HUES48 (cell line): Measurements from ENCODE around the gene RTTN.

Source experiments
- H3K27ac ChIP-seq: one replicate; pipeline ENCODE4 v1.7.0; 2013; ENCODE audit warnings: low read depth, low read length, inconsistent platforms
- H3K27me3 ChIP-seq: 2 replicates; pipeline ENCODE4 v1.6.1; 2013; ENCODE audit warnings: mild to moderate bottlenecking, low read length; ENCODE audit not compliant: control insufficient read depth, insufficient read depth
- H3K36me3 ChIP-seq: 2 replicates; pipeline ENCODE4 v1.6.1; 2013; ENCODE audit warnings: low read length; ENCODE audit not compliant: control insufficient read depth, insufficient read depth
- H3K4me1 ChIP-seq: 2 replicates; pipeline ENCODE4 v1.6.1; 2013; ENCODE audit warnings: mild to moderate bottlenecking, low read length; ENCODE audit not compliant: control insufficient read depth, insufficient read depth
- H3K4me3 ChIP-seq: 2 replicates; pipeline ENCODE4 v1.5.1; 2013; ENCODE audit warnings: mild to moderate bottlenecking, low read depth, low read length
- H3K9ac ChIP-seq: 2 replicates; pipeline ENCODE4 v1.6.1; 2013; ENCODE audit warnings: mild to moderate bottlenecking, low read depth, low read length, moderate library complexity
- H3K9me3 ChIP-seq: 2 replicates; pipeline ENCODE4 v1.6.1; 2013; ENCODE audit warnings: low read length; ENCODE audit not compliant: control insufficient read depth, insufficient read depth

RTTN gene

DNA sequence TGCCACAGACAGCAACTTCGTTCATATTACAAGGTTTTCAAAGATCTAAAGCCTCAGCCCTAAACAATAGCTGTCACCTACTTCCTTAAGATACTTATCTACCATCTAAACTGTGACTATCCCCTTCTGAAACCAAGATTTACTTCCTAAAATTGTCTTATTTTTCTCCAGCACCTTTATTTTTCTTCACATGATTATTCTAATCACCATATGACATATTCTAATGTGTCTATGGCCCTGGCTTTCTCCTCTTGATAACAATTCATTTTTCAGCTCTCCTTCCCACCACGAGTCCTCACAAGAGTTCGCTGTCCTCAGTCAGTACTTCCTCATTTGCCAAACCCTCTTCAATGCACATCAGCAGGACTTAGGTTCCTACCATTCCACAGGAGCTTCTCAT, 53.9 kb downstream of the RTTN start:
- H3K9ac ChIP-seq, result no peak overlapping the region
- H3K4me1 ChIP-seq, result no peaks in the 10 kb centered on the region
- H3K27me3 ChIP-seq, result no peaks in the 10 kb centered on the region
- H3K4me3 ChIP-seq, result no peak overlapping the region
- H3K9me3 ChIP-seq, result no peaks in the 10 kb centered on the region
- no peak overlapping the region for H3K27ac ChIP-seq
- H3K36me3 ChIP-seq, result peaks cover 31% of the 10 kb centered on the region

DNA sequence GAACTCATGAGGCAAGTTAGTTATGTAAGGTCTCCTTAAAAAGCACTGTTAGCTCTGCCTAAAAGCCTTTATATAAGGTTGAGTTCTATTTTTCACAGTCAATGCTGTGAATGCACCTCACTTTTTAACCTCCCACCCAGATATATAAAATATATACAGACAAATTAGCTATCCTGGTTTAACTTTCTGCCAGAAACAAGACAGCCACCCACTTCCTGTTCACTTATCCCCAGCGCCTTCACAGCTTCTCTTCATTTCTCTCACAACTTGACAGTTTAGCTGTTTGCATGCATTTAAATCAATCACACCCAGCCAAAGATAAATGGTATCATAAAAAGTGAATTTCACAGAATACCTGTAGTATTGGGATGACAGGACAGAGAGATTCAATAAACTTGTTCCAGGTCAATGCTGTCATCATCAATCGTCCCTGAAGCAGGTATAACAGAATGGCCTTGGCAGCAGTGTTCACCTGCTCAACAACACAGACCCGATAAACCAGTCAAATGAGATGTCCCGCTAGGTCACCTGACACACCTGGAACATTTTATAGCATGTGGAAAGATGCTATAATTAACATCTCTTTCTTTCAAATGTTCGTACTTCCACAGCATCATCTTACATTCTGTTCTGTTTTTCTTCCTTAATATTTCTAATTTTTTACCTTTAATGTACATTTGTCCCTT, 55.7 kb downstream of the RTTN start:
- no peak overlapping the region for H3K27ac ChIP-seq
- H3K4me1 ChIP-seq, result no peaks in the 10 kb centered on the region
- H3K4me3 ChIP-seq, result no peak overlapping the region
- H3K27me3 ChIP-seq, result no peaks in the 10 kb centered on the region
- no peaks in the 10 kb centered on the region for H3K9me3 ChIP-seq
- no peak overlapping the region for H3K9ac ChIP-seq
- peaks cover 34% of the 10 kb centered on the region for H3K36me3 ChIP-seq

DNA sequence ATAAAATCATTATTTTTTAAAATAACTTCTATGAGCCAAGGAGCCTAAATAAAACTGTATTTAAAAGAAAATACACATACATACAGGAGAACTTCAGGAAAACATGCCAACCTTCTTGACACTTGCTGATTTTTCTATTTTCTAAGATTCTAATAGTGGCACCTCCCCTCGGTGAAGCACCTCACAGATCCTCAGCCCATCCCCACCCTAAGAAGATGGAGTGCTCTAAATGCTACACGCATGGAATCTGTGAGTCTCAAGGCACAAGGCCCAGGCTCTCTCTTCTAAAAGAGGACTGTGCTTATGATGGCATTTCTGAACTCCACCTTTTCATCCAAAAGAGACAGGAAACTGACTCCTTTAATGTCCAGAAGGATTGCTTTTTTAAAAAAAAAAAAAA, 56.3 kb downstream of the RTTN start:
- no peaks in the 10 kb centered on the region for H3K27me3 ChIP-seq
- H3K27ac ChIP-seq, result no peak overlapping the region
- no peak overlapping the region for H3K4me3 ChIP-seq
- no peaks in the 10 kb centered on the region for H3K4me1 ChIP-seq
- H3K9me3 ChIP-seq, result no peaks in the 10 kb centered on the region
- H3K36me3 ChIP-seq, result peaks cover 34% of the 10 kb centered on the region
- H3K9ac ChIP-seq, result no peak overlapping the region

DNA sequence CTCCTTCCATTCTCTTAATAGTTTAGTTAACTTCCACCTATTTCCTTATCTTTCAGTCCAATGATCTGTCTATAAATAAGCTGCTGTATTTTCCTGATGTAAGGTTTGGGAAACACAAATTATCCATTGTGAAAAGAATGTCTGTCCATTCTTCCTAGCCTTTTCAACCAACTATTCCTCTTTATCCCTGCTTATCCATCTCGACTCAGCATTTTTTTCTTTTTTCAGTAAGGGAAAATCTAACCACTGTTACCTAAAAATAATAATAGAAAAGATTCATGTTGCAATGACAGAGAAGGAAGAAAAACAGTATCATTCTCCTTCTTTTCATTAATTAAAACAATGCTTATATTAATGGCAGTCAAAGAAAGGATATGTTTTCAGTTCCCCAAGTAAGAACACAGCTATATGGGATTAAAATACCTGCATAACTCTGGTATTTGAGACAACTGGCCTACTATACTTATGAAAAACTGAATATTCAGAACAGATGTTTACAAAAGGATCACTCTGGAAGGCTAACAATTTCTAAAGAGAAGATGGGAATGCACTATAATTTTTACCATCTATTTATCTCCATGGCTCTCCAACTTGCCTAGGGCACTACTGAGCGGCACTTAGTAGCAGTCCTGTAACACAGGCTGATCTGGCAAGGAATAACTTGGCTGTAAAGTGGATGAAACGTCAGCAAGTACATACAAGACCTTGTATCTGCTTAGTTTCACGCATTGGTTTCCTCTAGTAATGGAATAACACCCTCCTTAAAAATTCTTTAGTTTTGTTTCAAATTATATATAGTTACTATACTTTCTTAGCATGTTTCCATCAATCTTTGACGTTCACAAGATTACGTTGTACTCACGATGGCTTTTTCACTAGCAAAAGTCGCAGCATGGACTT, 57.2 kb downstream of the RTTN start:
- Histone ChIP-seq H3K36me3 (peaks cover 34% of the 10 kb centered on the region), H3K4me1 (no peaks in the 10 kb centered on the region), H3K9ac (no peak overlapping the region), H3K27me3 (no peaks in the 10 kb centered on the region), H3K4me3 (no peak overlapping the region), H3K27ac (no peak overlapping the region), H3K9me3 (no peaks in the 10 kb centered on the region)

DNA sequence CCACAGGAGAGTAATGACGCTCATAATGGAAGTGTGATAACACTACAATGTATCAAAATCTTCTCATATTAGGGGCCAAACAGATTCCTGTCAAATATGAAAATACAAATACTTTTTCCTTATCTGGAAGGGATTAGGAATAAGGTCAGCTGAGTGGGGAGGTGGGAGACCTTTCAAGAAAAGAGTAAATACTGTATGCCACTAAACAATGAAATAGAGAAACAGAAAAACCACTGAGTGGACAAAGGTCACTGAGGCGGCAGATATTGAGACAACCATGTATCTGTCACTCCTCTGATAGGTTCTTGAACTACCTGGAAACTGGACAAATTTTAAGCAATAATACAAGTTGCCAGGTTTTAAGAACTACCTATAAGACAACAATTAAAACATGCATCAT, 59.3 kb downstream of the RTTN start:
- Histone ChIP-seq H3K27ac (no peak overlapping the region), H3K4me3 (no peak overlapping the region), H3K27me3 (no peaks in the 10 kb centered on the region), H3K9ac (no peak overlapping the region), H3K9me3 (no peaks in the 10 kb centered on the region), H3K36me3 (peaks cover 38% of the 10 kb centered on the region), H3K4me1 (no peaks in the 10 kb centered on the region)

DNA sequence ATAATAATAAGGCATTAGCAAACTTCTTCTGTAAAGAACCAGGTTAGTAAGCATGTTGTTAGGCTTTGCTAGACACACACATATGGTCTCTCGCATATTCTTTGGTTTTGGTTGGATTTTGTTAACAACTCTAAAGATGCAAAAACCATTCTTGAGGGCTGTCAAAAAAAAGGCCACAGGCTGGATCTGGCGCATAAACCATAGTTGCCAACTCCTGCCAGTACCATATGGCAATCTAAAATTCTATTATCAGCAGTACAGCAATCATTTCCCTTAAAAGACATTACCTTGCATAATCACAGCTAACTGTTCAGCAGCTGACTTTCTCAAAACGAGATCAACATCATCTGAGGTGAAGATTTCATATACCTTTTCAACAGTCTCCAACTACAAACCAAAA, 63.5 kb downstream of the RTTN start:
- H3K36me3 ChIP-seq, result peaks cover 11% of the 10 kb centered on the region

DNA sequence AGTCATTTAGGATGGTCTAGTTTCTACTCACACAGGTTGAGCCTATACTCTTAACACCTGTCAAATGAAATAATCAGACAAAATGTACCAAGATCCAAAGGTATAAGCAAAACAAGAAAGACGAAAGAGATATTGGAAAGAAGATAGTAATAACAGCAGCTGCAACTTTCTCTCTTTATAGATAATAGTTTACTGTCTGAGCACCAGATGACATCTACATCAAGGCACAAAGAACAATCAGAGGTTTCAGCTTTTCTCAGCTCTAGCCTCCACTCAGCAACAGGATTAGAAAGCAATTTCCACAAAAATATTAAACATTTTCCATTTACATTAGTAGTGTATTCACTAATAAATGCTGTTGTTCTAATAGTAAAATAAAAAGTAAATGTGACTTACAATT, 66.3 kb downstream of the RTTN start:
- H3K27me3 ChIP-seq, result no peaks in the 10 kb centered on the region
- no peak overlapping the region for H3K9ac ChIP-seq
- H3K27ac ChIP-seq, result no peak overlapping the region
- peaks cover 9% of the 10 kb centered on the region for H3K36me3 ChIP-seq
- no peaks in the 10 kb centered on the region for H3K4me1 ChIP-seq
- H3K4me3 ChIP-seq, result no peak overlapping the region
- no peaks in the 10 kb centered on the region for H3K9me3 ChIP-seq

More for the DNA sequence above, 63.5 kb downstream of the RTTN start:
- H3K4me3 ChIP-seq, result no peak overlapping the region
- no peaks in the 10 kb centered on the region for H3K27me3 ChIP-seq
- no peaks in the 10 kb centered on the region for H3K4me1 ChIP-seq
- H3K9me3 ChIP-seq, result no peaks in the 10 kb centered on the region
- H3K27ac ChIP-seq, result no peak overlapping the region
- no peak overlapping the region for H3K9ac ChIP-seq

DNA sequence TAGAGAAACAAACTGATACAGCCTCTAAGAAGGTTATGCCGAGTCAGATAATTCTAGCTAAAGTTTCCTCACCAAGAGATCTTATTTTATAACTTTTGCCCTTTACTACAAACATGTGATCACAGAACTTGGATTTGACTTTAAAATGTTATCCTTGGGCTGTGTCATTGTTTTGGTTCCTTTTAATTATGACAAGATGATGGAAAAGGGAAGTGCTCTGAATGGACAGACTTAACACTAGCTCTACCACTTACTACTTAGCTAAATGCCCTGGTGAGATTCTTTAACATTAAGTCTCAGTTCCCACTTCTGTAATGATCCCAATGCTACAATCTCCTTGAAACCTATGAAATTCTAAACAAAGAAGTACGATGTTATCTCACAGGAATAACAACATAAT, 69.9 kb downstream of the RTTN start:
- Histone ChIP-seq H3K36me3 (peaks cover 12% of the 10 kb centered on the region), H3K4me3 (no peak overlapping the region), H3K9ac (no peak overlapping the region), H3K27ac (no peak overlapping the region), H3K4me1 (no peaks in the 10 kb centered on the region), H3K9me3 (no peaks in the 10 kb centered on the region), H3K27me3 (no peaks in the 10 kb centered on the region)

DNA sequence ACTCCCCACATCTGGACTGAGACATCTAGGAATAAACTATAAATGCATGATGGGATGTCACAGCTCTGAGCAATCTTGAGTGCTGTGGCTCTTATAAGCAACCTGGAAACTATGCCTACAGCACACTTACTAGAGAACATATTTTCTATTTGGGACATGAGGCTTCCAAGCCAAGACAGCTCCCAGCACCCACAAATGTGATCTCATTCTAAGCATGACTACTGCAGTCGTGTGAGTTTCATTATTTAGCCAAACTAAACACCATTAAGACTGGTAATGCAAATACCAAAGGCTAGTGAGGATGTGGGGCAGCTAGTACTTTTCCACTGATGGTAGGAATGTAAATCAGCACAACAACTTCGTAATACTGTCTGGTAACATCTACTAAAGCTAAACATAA, 72.5 kb downstream of the RTTN start:
- Histone ChIP-seq H3K4me3 (no peak overlapping the region), H3K9me3 (no peaks in the 10 kb centered on the region), H3K36me3 (peaks cover 12% of the 10 kb centered on the region), H3K4me1 (no peaks in the 10 kb centered on the region), H3K9ac (no peak overlapping the region), H3K27ac (no peak overlapping the region), H3K27me3 (no peaks in the 10 kb centered on the region)

DNA sequence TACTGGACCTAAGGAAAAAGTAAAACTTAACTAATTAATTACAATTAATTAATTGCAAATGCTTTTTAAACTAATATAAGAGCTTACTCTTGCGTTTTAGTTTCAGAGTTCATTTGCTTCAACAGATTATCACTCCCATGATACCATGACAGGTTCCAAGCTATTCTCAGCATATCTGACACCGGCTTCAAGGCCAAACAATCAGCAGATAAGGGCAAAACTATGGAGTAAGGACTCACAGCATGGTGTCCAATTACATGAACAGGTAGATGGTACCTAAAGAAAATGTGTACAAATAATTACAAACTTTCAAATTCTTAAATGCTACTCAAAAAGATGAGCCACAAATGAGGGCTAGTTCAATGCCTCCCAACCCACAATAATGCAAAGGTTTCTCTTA, 77.2 kb downstream of the RTTN start:
- H3K36me3 ChIP-seq, result peaks cover 11% of the 10 kb centered on the region; the same call in 1 of the 2 replicates
- H3K27me3 ChIP-seq, result no peaks in the 10 kb centered on the region
- no peak overlapping the region for H3K4me3 ChIP-seq
- no peak overlapping the region for H3K9ac ChIP-seq
- no peaks in the 10 kb centered on the region for H3K4me1 ChIP-seq
- H3K27ac ChIP-seq, result no peak overlapping the region
- H3K9me3 ChIP-seq, result no peaks in the 10 kb centered on the region

DNA sequence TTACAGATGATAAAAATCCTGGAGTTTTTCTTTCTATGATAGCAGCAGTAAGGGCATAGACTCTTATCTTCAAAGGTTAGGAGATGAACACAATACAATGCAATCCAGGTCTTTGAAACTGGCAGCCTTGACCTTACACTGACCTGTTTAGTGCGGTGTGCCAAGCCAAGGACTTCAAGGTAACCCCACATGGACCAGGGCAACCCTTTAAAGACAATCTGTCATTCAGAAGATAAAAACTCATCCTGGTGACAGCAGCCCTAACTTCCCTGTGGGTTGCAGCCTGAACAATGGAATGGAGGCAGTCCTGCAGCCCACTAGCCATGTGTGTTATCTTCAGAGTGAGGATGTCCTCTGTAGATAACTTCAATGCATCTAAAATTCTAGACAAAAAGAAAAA, 78.1 kb downstream of the RTTN start:
- no peaks in the 10 kb centered on the region for H3K9me3 ChIP-seq
- peaks cover 11% of the 10 kb centered on the region; the same call in 1 of the 2 replicates for H3K36me3 ChIP-seq
- no peak overlapping the region for H3K4me3 ChIP-seq
- no peak overlapping the region for H3K9ac ChIP-seq
- no peaks in the 10 kb centered on the region for H3K27me3 ChIP-seq
- H3K4me1 ChIP-seq, result no peaks in the 10 kb centered on the region
- no peak overlapping the region for H3K27ac ChIP-seq
